Measurements from ENCODE around the gene ELP6. TPM values are rescaled to one million over a fixed set of nuclear protein-coding genes. Genes with fewer than 3 reads are reported as not detected.

ELP6 gene
- total and polyA plus RNA-seq, 9 of the 15 experiments (the other 6 are each of a cell fraction or from before 2014, with no cell fraction given) = 76.9 to 198 (median 83.3) TPM

GRCh38 chr3:47475029-47475569, 38.4 kb downstream of the ELP6 start (continued):
- no peak for TF ChIP-seq TAF9B (IDR thresholded peaks at IDR 0.05; ENCODE audit: partially characterized antibody)
- TF ChIP-seq LCOR (CRISPR knock-in tag; IDR thresholded peaks at IDR 0.05) = no peak
- TF ChIP-seq RBM14 (IDR thresholded peaks at IDR 0.05; ENCODE audit: borderline replicate concordance, insufficient read depth, low read depth, low read length) = no peak
- no peak for TF ChIP-seq ZNF140 (CRISPR knock-in tag; IDR thresholded peaks at IDR 0.05)
- no peak for TF ChIP-seq NR2C1 (IDR thresholded peaks at IDR 0.05)
- TF ChIP-seq NR2C1 (tag; IDR thresholded peaks at IDR 0.05) = peak; percentile 65
- no peak for TF ChIP-seq BCLAF1 (IDR thresholded peaks at IDR 0.05; ENCODE audit: borderline replicate concordance in 1 of 2, control insufficient read depth in 1 of 2, low read depth in 2 of 2, low read length in 1 of 2)
- no peak for TF ChIP-seq ZNF280A (IDR thresholded peaks at IDR 0.05; ENCODE audit: low read depth, partially characterized antibody)
- no peak for TF ChIP-seq ZNF165 (CRISPR knock-in tag; IDR thresholded peaks at IDR 0.05; ENCODE audit: borderline replicate concordance)
- TF ChIP-seq ZNF740 (CRISPR knock-in tag; IDR thresholded peaks at IDR 0.05) = 0 out of 2 replicates have a peak, but pooled peaks have one; percentile 73
- peak in 1 of 2 experiments; percentile 57; a peak in 1 of 4 replicates for TF ChIP-seq ZNF740 (tag; IDR thresholded peaks at IDR 0.05)
- TF ChIP-seq ZNF282 (CRISPR knock-in tag; IDR thresholded peaks at IDR 0.05) = no peak
- no peak for TF ChIP-seq ATF7 (IDR thresholded peaks at IDR 0.05)
